Ovary (tissue), 3 donors: Measurements from ENCODE around the gene MDFI.

ENCODE experiments used
- CTCF ChIP-seq, 3 donors: fragments of 450-650 bp in 2 of 3; fragments of 200-600 bp in 1 of 3; IDR thresholded peaks; one replicate each; pipeline versions ENCODE4 v1.5.1 to v1.8.0; 2016 to 2022; ENCODE audit warnings: antibody characterized with exemption in 3 of 3, mild to moderate bottlenecking in 1 of 3
- POLR2A ChIP-seq: fragments of 450-650 bp; IDR thresholded peaks from one replicate; pipeline ENCODE4 v1.6.1; 2017; ENCODE audit warnings: antibody characterized with exemption, mild to moderate bottlenecking, moderate library complexity
- donor health status: DM: no; HTN: no; CAD: no.

- TF ChIP-seq CTCF (IDR thresholded peaks at IDR 0.05) (no peak), POLR2A (no peak)
Observed at GRCh38 chr6:41638935-41639808, 904 bp downstream of the MDFI start.
